Right lobe of liver (tissue), 4 donors: ENCODE measurements around the gene IVD.

Experiments
- POLR2A ChIP-seq: fragments of 450-650 bp; IDR thresholded peaks from one replicate; pipeline ENCODE4 v1.6.1; 2017; ENCODE audit warnings: antibody characterized with exemption, mild to moderate bottlenecking
- TF ChIP-seq, protein P1 (sequence below), 4 donors: fragments of 200-600 bp in 3 of 4; fragments of 450-650 bp in 1 of 4; IDR thresholded peaks; one replicate each; pipeline versions ENCODE4 v1.5.1 to v1.8.0; 2016 to 2022; ENCODE audit warnings: antibody characterized with exemption in 4 of 4, mild to moderate bottlenecking in 2 of 4
- donor health status: DM: no; HTN: no; CAD: no.
- donor health status: DM: no; HTN: no; CAD: no.
- donor health status: DM: no; HTN: yes; CAD: no.

DNA sequence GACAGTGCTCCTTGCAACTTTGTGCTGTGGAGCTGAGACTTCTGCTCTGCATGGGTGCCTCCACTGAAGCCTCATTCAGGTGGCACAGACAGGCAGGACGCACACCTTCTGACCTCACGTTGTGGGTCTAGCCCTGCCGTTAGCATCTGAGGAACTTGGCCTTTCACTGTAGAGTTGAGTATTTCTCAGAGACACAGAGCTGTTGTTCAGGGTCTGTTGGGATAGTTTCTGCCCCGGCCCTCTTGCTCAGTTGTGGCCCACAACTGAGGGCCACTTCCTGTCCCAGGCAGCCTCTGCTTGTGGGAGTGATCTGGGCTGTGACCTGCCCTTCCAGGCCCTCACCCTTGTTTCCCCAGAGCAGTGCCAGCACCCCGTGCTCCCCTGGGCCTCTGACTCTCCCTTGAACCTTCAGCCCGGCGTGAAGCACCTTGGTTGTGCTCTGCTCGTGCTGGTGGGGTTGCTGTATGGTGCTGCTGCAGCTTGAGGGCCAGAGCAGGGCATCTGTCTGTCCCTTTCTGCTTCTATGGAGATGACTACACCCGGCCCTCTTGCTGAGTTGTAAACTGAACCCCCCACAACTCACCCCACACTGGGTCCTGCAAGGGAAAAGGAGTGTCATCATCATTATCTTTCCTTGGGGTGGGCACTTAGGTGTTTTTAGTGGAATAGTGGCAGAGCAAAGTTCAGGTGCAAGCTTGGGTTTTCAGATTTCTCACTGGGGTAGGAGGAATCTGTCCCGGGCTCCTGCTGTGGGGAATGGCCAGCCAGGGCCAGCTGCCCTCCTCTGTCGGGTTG is 46.9 kb downstream of the IVD start:
- TF ChIP-seq, protein P1, sequence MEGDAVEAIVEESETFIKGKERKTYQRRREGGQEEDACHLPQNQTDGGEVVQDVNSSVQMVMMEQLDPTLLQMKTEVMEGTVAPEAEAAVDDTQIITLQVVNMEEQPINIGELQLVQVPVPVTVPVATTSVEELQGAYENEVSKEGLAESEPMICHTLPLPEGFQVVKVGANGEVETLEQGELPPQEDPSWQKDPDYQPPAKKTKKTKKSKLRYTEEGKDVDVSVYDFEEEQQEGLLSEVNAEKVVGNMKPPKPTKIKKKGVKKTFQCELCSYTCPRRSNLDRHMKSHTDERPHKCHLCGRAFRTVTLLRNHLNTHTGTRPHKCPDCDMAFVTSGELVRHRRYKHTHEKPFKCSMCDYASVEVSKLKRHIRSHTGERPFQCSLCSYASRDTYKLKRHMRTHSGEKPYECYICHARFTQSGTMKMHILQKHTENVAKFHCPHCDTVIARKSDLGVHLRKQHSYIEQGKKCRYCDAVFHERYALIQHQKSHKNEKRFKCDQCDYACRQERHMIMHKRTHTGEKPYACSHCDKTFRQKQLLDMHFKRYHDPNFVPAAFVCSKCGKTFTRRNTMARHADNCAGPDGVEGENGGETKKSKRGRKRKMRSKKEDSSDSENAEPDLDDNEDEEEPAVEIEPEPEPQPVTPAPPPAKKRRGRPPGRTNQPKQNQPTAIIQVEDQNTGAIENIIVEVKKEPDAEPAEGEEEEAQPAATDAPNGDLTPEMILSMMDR (IDR thresholded peaks at IDR 0.05), result no peak
- TF ChIP-seq POLR2A, result no peak
